Liver (tissue), 9 donors: Measurements from ENCODE around the gene SPTAN1. TPM values are rescaled to one million over a fixed set of nuclear protein-coding genes. Genes with fewer than 3 reads are reported as not detected.

Experiments
- DNase-seq: peaks from one replicate; pipeline ENCODE4 v3.0.0-alpha.2; 2017; ENCODE audit warnings: low spot score
- H3K27ac ChIP-seq, 2 donors: one replicate each; pipeline ENCODE4 v1.7.0; 2013; ENCODE audit warnings: inconsistent platforms in 2 of 2, low read length in 2 of 2, control low read depth in 1 of 2, low read depth in 1 of 2, mild to moderate bottlenecking in 1 of 2
- H3K27me3 ChIP-seq, 4 donors: one replicate each; pipeline versions ENCODE4 v1.6.1 to v1.7.0; 2013; ENCODE audit warnings: low read length in 3 of 4, inconsistent platforms in 1 of 4, mild to moderate bottlenecking in 1 of 4, moderate library complexity in 1 of 4; ENCODE audit not compliant: control insufficient read depth in 4 of 4, insufficient read depth in 4 of 4
- H3K36me3 ChIP-seq, 4 donors: one replicate each; pipeline versions ENCODE4 v1.6.1 to v1.7.0; 2013; ENCODE audit warnings: low read length in 3 of 4, mild to moderate bottlenecking in 3 of 4, low read depth in 1 of 4, moderate library complexity in 1 of 4; ENCODE audit not compliant: control insufficient read depth in 4 of 4, insufficient read depth in 3 of 4
- H3K4me1 ChIP-seq, 4 donors: one replicate each; pipeline versions ENCODE4 v1.6.1 to v1.7.0; 2013; ENCODE audit warnings: low read length in 3 of 4, mild to moderate bottlenecking in 3 of 4, moderate library complexity in 1 of 4; ENCODE audit not compliant: control insufficient read depth in 4 of 4, insufficient read depth in 4 of 4
- H3K4me3 ChIP-seq, 3 donors: one replicate each; pipeline versions ENCODE4 v1.6.1 to v1.7.0; 2013; ENCODE audit warnings: low read length in 3 of 3, control low read depth in 1 of 3, low read depth in 1 of 3, mild to moderate bottlenecking in 1 of 3
- H3K9ac ChIP-seq, 2 donors: one replicate each; pipeline ENCODE4 v1.7.0; 2013; ENCODE audit warnings: low read length in 2 of 2, mild to moderate bottlenecking in 2 of 2, moderate library complexity in 2 of 2, control low read depth in 1 of 2, low read depth in 1 of 2
- H3K9me3 ChIP-seq, 4 donors: one replicate each; pipeline versions ENCODE4 v1.6.1 to v1.7.0; 2013; ENCODE audit warnings: low read length in 3 of 4; ENCODE audit not compliant: control insufficient read depth in 4 of 4
- ATF3 ChIP-seq: IDR thresholded peaks from 2 replicates; pipeline ENCODE4 v1.6.1; 2016; ENCODE audit warnings: antibody characterized with exemption
- CTCF ChIP-seq: fragments of 150-350 bp; IDR thresholded peaks from 2 replicates; pipeline ENCODE4 v1.5.1; 2017; ENCODE audit warnings: improper control_type of control experiment, low read depth, low read length; ENCODE audit not compliant: missing input control
- EGR1 ChIP-seq, 2 donors: IDR thresholded peaks; 2 replicates each; pipeline ENCODE4 v1.6.1; 2016 to 2018; ENCODE audit warnings: antibody characterized with exemption in 2 of 2, low read depth in 2 of 2
- FOXA1 ChIP-seq: IDR thresholded peaks from 2 replicates; pipeline ENCODE4 v1.6.1; 2016; ENCODE audit warnings: antibody characterized with exemption
- FOXA2 ChIP-seq: IDR thresholded peaks from 2 replicates; pipeline ENCODE4 v1.6.1; 2016; ENCODE audit warnings: antibody characterized with exemption
- GABPA ChIP-seq, 2 donors: IDR thresholded peaks in 1 of 2; conservative IDR thresholded peaks in 1 of 2; 2 replicates each; pipeline ENCODE4 v1.6.1; 2016; ENCODE audit warnings: antibody characterized with exemption in 2 of 2, mild to moderate bottlenecking in 1 of 2, moderate library complexity in 1 of 2
- HNF4A ChIP-seq, 2 donors: conservative IDR thresholded peaks; 2 replicates each; pipeline ENCODE4 v1.6.1; 2016; ENCODE audit warnings: antibody characterized with exemption in 2 of 2, mild to moderate bottlenecking in 2 of 2
- HNF4G ChIP-seq: IDR thresholded peaks from 2 replicates; pipeline ENCODE4 v1.6.1; 2016; ENCODE audit warnings: antibody characterized with exemption
- JUND ChIP-seq, 2 donors: IDR thresholded peaks; 2 replicates each; pipeline ENCODE4 v1.6.1; 2016; ENCODE audit warnings: antibody characterized with exemption in 2 of 2
- MAX ChIP-seq: IDR thresholded peaks from 2 replicates; pipeline ENCODE4 v1.6.1; 2016; ENCODE audit warnings: antibody characterized with exemption
- NR2F2 ChIP-seq: IDR thresholded peaks from 2 replicates; pipeline ENCODE4 v1.6.1; 2016; ENCODE audit warnings: antibody characterized with exemption
- RAD21 ChIP-seq, 2 donors: IDR thresholded peaks; 2 replicates each; pipeline ENCODE4 v1.6.1; 2016; ENCODE audit warnings: antibody characterized with exemption in 2 of 2, mild to moderate bottlenecking in 2 of 2
- REST ChIP-seq: IDR thresholded peaks from 2 replicates; pipeline ENCODE4 v1.6.1; 2016; ENCODE audit warnings: antibody characterized with exemption, mild to moderate bottlenecking
- RXRA ChIP-seq, 2 donors: IDR thresholded peaks; 2 replicates each; pipeline ENCODE4 v1.6.1; 2017 to 2018; ENCODE audit warnings: antibody characterized with exemption in 2 of 2, mild to moderate bottlenecking in 1 of 2
- SP1 ChIP-seq: IDR thresholded peaks from 2 replicates; pipeline ENCODE4 v1.6.1; 2018; ENCODE audit warnings: antibody characterized with exemption, mild to moderate bottlenecking
- TAF1 ChIP-seq: conservative IDR thresholded peaks from 2 replicates; pipeline ENCODE4 v1.6.1; 2016; ENCODE audit warnings: antibody characterized with exemption, mild to moderate bottlenecking
- YY1 ChIP-seq: IDR thresholded peaks from 2 replicates; pipeline ENCODE4 v1.6.1; 2016; ENCODE audit warnings: antibody characterized with exemption, mild to moderate bottlenecking
- ZBTB33 ChIP-seq: IDR thresholded peaks from 2 replicates; pipeline ENCODE4 v1.6.1; 2016; ENCODE audit warnings: antibody characterized with exemption
- WGBS: extraction: QIAGEN DNeasy Blood & Tissue Kit; methylation state at CpG from one replicate; pipeline ENCODE4 v1.1.7; 2013; 5-methylcytosine and 5-hydroxymethylcytosine counted together
- polyA plus RNA-seq, 2 donors: library from polyadenylated mRNA; stranded (reverse) in 1 of 2; unstranded in 1 of 2; fragments of 200-250 nt in 1 of 2; fragments of >200 nt in 1 of 2; fragmentation: Nextera tagmentation in 1 of 2; extraction: Ambion mirVana in 1 of 2; gene quantifications; one replicate each; pipeline versions ENCODE4 v1.2.1 to v1.2.3, GENCODE V29; 2013 to 2015
- total RNA-seq, 2 donors: library from RNA; depleted of rRNA; stranded (reverse); fragments of >200 nt; gene quantifications; one replicate each; pipeline ENCODE4 v1.2.3, GENCODE V29; 2014
- donor health status: healthy.
- donor health status: healthy.
- donor health status: healthy.
- donor health status: healthy.
- donor health status: healthy.

The SPTAN1 gene
- total and polyA plus RNA-seq, 4 donors: 31.3 to 86.5 (median 60.4) TPM

GRCh38 chr9:128603697-128604096 lies 51.3 kb downstream of the SPTAN1 start:
- Histone ChIP-seq H3K27me3 (no peaks in the 10 kb centered on the region), H3K4me3 (no peak overlapping the region), H3K9ac (no peak overlapping the region), H3K9me3 (no peaks in the 10 kb centered on the region), H3K27ac (no peak overlapping the region), H3K4me1 (peaks cover 0 to 11% (median 7%) of the 10 kb centered on the region in 4 donors), H3K36me3 (peaks cover 4 to 55% (median 43%) of the 10 kb centered on the region in 4 donors)
- TF ChIP-seq YY1: no peak
- TF ChIP-seq TAF1: no peak
- TF ChIP-seq RXRA (IDR thresholded peaks at IDR 0.05): no peak
- no peak for TF ChIP-seq FOXA1
- no peak for TF ChIP-seq EGR1 (IDR thresholded peaks at IDR 0.05; ENCODE audit: low read depth in 2 of 2)
- TF ChIP-seq MAX: no peak
- no peak for TF ChIP-seq HNF4A (conservative IDR thresholded peaks at IDR 0.05)
- no peak for TF ChIP-seq NR2F2
- TF ChIP-seq CTCF: no peak
- no peak for DNase-seq
- 95% methylated on average over 8 of the region's 8 CpGs for WGBS

- H3K27me3 ChIP-seq: no peaks in the 10 kb centered on the region
- H3K36me3 ChIP-seq: peaks cover 9 to 68% (median 48%) of the 10 kb centered on the region in 4 donors
- peaks cover 0 to 22% (median 19%) of the 10 kb centered on the region in 4 donors for H3K4me1 ChIP-seq
- no peaks in the 10 kb centered on the region for H3K9me3 ChIP-seq
- WGBS: 44% methylated on average over 16 of the region's 16 CpGs
- no peak overlapping the region for H3K4me3 ChIP-seq
- no peak for DNase-seq
- H3K9ac ChIP-seq: no peak overlapping the region
- H3K27ac ChIP-seq: peak overlapping the region; percentile 81 to 93
- TF ChIP-seq GABPA (IDR thresholded peaks at IDR 0.05 in 1 of 2, conservative IDR thresholded peaks at IDR 0.05 in 1 of 2): peak in 1 of 2 donors; percentile 41
- TF ChIP-seq FOXA1: no peak
- TF ChIP-seq MAX: peak; percentile 75
- TF ChIP-seq FOXA2: peak; percentile 25
- TF ChIP-seq HNF4G: no peak
- no peak for TF ChIP-seq ATF3
- TF ChIP-seq JUND (IDR thresholded peaks at IDR 0.05): peak; percentile 87 to 89
- TF ChIP-seq RXRA (IDR thresholded peaks at IDR 0.05): peak; percentile 82 to 88
- peak; percentile 54 to 65 for TF ChIP-seq RAD21 (IDR thresholded peaks at IDR 0.05)
- no peak for TF ChIP-seq NR2F2
- TF ChIP-seq HNF4A (conservative IDR thresholded peaks at IDR 0.05): peak; percentile 73 to 84
- TF ChIP-seq YY1: peak; percentile 77
- TF ChIP-seq SP1: peak; percentile 72
- TF ChIP-seq ZBTB33: peak; percentile 32
- TF ChIP-seq EGR1 (IDR thresholded peaks at IDR 0.05; ENCODE audit: low read depth in 2 of 2): no peak
- peak; percentile 83 for TF ChIP-seq REST
Measured at GRCh38 chr9:128607642-128608350, 55.4 kb downstream of the SPTAN1 start.
